Pulmonary artery endothelial cell (primary cell): ENCODE measurements around the gene TM7SF2. TPM values are rescaled to one million over a fixed set of nuclear protein-coding genes. Genes with fewer than 3 reads are reported as not detected.
A peak's percentile ranks its signal among the peaks of the same experiment; 100 is the strongest.

ENCODE experiments used
- DNase-seq: peaks from one replicate; pipeline ENCODE4 v3.0.0-alpha.2; 2011; ENCODE audit warnings: low read depth, low spot score
- total RNA-seq: library from RNA; depleted of rRNA; stranded (reverse); fragments of >200 nt; gene quantifications from 2 replicates; pipeline ENCODE4 v1.2.3, GENCODE V29; 2014

TM7SF2 gene
- total RNA-seq, result 20.6 and 28.7 TPM in 2 replicates

GRCh38 chr11:65111744-65112545, at the start of gene TM7SF2:
Gene TM7SF2, plus strand, starts transcription at chr11:65111872. Its CDS starts 144 bp downstream, at chr11:65112016.
- DNase-seq, result peak; percentile 66

- no peak for DNase-seq
Measured at GRCh38 chr11:65063532-65063931, 48.1 kb upstream of the TM7SF2 start.

- no peak for DNase-seq
Measured at GRCh38 chr11:65064847-65065240, 46.8 kb upstream of the TM7SF2 start.

- no peak for DNase-seq
Measured at GRCh38 chr11:65065851-65066250, 45.8 kb upstream of the TM7SF2 start.

GRCh38 chr11:65066315-65066714, 45.4 kb upstream of the TM7SF2 start:
- DNase-seq, result no peak

GRCh38 chr11:65066805-65067291, 44.8 kb upstream of the TM7SF2 start:
- no peak for DNase-seq

- no peak for DNase-seq
Measured at GRCh38 chr11:65067446-65067845, 44.2 kb upstream of the TM7SF2 start.

- DNase-seq, result no peak
Measured at GRCh38 chr11:65069217-65069616, 42.5 kb upstream of the TM7SF2 start.

GRCh38 chr11:65071907-65072630, 39.6 kb upstream of the TM7SF2 start:
- no peak for DNase-seq

GRCh38 chr11:65072631-65072966, 39.1 kb upstream of the TM7SF2 start:
- no peak for DNase-seq

GRCh38 chr11:65077451-65077850, 34.2 kb upstream of the TM7SF2 start:
- no peak for DNase-seq

- DNase-seq, result no peak
Measured at GRCh38 chr11:65078151-65078550, 33.5 kb upstream of the TM7SF2 start.

GRCh38 chr11:65078786-65079342, 32.8 kb upstream of the TM7SF2 start:
- no peak for DNase-seq

- no peak for DNase-seq
Measured at GRCh38 chr11:65083134-65083833, 28.4 kb upstream of the TM7SF2 start.

GRCh38 chr11:65083834-65084597, 27.7 kb upstream of the TM7SF2 start, which contains the start of the genes CDCA5 and ZFPL1:
Gene CDCA5, minus strand, starts transcription at chr11:65084040. Its CDS starts 62 bp downstream, at chr11:65083978.
Gene ZFPL1, plus strand, starts transcription at chr11:65084222. Its CDS starts 477 bp downstream, at chr11:65084699.
- peak; percentile 85 for DNase-seq

GRCh38 chr11:65084598-65085375, 26.9 kb upstream of the TM7SF2 start:
- no peak for DNase-seq

- no peak for DNase-seq
Measured at GRCh38 chr11:65085446-65085845, 26.2 kb upstream of the TM7SF2 start.

GRCh38 chr11:65086809-65087208, 24.9 kb upstream of the TM7SF2 start:
- no peak for DNase-seq

GRCh38 chr11:65087216-65087615, 24.5 kb upstream of the TM7SF2 start:
- DNase-seq, result no peak

- DNase-seq, result no peak
Measured at GRCh38 chr11:65087827-65088226, 23.8 kb upstream of the TM7SF2 start.
